ENCODE results near the gene MACROD2. TPM values are rescaled to one million over a fixed set of nuclear protein-coding genes. Genes with fewer than 3 reads are reported as not detected.

MACROD2 gene
- total RNA-seq, 4 donors from 2014 or later = 2.1 to 28.1 (median 12.6) TPM

DNA sequence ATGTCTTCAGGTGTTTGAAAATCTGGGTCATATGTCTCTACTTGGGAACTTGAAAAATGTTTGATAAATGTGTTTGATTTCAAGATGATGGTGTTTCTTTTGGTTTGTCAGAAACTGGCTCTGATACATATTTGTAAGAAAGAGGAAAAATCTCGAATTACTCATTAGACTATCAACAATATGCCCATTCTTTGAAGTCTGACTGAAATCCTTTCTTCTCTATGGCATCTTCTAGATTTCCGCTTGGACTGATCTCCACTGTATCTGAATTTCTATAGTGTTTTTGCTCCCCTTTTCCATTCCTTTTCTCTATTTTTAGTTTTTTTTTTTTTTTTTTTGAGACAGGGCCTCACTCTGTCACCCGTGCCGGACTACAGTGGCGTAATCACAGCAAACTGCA lies 1481.5 kb downstream of the MACROD2 start:
- H3K36me3 ChIP-seq = no peaks in the 10 kb centered on the region
- no peak overlapping the region for H3K4me3 ChIP-seq
- TF ChIP-seq, protein P1, sequence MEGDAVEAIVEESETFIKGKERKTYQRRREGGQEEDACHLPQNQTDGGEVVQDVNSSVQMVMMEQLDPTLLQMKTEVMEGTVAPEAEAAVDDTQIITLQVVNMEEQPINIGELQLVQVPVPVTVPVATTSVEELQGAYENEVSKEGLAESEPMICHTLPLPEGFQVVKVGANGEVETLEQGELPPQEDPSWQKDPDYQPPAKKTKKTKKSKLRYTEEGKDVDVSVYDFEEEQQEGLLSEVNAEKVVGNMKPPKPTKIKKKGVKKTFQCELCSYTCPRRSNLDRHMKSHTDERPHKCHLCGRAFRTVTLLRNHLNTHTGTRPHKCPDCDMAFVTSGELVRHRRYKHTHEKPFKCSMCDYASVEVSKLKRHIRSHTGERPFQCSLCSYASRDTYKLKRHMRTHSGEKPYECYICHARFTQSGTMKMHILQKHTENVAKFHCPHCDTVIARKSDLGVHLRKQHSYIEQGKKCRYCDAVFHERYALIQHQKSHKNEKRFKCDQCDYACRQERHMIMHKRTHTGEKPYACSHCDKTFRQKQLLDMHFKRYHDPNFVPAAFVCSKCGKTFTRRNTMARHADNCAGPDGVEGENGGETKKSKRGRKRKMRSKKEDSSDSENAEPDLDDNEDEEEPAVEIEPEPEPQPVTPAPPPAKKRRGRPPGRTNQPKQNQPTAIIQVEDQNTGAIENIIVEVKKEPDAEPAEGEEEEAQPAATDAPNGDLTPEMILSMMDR (IDR thresholded peaks at IDR 0.05) = no peak
- no peak for TF ChIP-seq POLR2A (IDR thresholded peaks at IDR 0.05)
- intact Hi-C loops (cut with DNase I; ENCODE audit: low total_unique reads) = no loop called here
- H3K27ac ChIP-seq = no peak overlapping the region
- H3K4me1 ChIP-seq = no peaks in the 10 kb centered on the region
- no peaks in the 10 kb centered on the region for H3K9me3 ChIP-seq
- no peak for DNase-seq
- no peaks in the 10 kb centered on the region for H3K27me3 ChIP-seq

DNA sequence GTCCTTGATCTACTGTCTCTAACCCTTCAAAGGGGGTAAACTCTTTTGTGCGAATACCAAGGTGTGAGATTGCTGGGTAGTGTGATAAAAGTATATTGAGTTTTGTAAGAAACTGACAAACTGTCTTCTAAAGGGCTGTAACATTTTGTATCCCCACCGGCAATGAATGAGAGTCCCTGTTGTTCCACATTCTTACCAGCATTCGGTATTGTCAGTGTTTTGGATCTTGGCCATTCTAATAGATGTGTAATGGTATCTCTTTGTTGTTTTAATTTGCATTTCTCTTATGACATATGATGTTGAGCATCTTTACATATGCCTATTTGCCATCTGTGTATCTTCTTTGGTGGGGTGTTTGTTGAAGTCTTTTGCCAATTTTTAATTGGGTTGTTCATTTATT lies 1487.2 kb downstream of the MACROD2 start:
- Histone ChIP-seq H3K27me3 (no peaks in the 10 kb centered on the region), H3K4me1 (no peaks in the 10 kb centered on the region), H3K4me3 (no peak overlapping the region), H3K27ac (no peak overlapping the region), H3K36me3 (no peaks in the 10 kb centered on the region), H3K9me3 (no peaks in the 10 kb centered on the region)
- no peak for DNase-seq
- intact Hi-C loops (cut with DNase I; ENCODE audit: low total_unique reads) = no loop called here
- TF ChIP-seq, protein P1 (IDR thresholded peaks at IDR 0.05) = no peak
- no peak for TF ChIP-seq POLR2A (IDR thresholded peaks at IDR 0.05)

DNA sequence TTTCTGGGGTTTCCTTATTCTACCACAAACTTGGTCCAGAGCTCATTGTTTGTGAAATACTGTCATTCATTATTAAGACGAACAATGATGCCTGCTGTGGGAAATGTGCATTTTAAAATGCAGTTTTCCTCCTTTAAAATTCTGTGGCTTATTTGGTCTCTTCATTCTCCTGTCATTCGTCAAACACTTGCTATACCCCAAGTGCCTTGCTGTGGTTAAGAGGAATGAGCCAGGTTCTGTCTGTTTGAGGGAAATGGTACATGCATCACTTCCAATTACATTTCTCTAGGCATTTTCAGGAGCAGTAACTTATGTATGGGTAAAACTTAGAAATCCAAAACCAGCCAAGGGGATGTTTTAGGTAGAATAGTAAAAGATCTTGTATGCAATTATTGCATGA lies 1490.2 kb downstream of the MACROD2 start:
- no peaks in the 10 kb centered on the region for H3K4me1 ChIP-seq

DNA sequence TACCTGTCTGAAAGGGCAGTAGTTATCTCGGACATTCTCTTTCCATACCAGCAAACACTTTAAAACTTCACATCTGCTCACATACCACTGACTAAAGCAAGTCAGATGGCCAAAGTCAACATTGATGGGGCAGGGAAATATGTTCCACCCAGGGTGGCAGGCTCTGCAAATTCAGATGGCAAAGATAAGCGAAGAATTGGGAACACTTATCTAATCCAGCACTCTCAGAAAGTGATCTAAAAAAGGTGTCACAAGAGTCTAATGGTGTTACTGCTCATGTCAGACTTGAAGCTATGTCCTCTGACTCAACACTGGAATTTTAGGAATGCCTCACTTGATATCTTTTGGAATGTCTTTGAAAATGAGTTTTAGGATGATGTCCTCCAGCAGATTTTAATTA lies 1491.7 kb downstream of the MACROD2 start:
- Histone ChIP-seq H3K36me3 (no peaks in the 10 kb centered on the region), H3K27me3 (no peaks in the 10 kb centered on the region), H3K9me3 (no peaks in the 10 kb centered on the region), H3K4me3 (no peak overlapping the region), H3K27ac (no peak overlapping the region), H3K4me1 (no peaks in the 10 kb centered on the region)
- TF ChIP-seq, protein P1 (IDR thresholded peaks at IDR 0.05) = no peak
- no peak for TF ChIP-seq POLR2A (IDR thresholded peaks at IDR 0.05)
- DNase-seq = no peak
- intact Hi-C loops (cut with DNase I; ENCODE audit: low total_unique reads) = no loop called here

More for the DNA sequence above, 1490.2 kb downstream of the MACROD2 start:
- H3K36me3 ChIP-seq = no peaks in the 10 kb centered on the region
- H3K4me3 ChIP-seq = no peak overlapping the region
- intact Hi-C loops (cut with DNase I; ENCODE audit: low total_unique reads) = no loop called here
- H3K27me3 ChIP-seq = no peaks in the 10 kb centered on the region
- TF ChIP-seq, protein P1 (IDR thresholded peaks at IDR 0.05) = no peak
- TF ChIP-seq POLR2A (IDR thresholded peaks at IDR 0.05) = no peak
- no peak for DNase-seq
- no peaks in the 10 kb centered on the region for H3K9me3 ChIP-seq
- H3K27ac ChIP-seq = no peak overlapping the region

DNA sequence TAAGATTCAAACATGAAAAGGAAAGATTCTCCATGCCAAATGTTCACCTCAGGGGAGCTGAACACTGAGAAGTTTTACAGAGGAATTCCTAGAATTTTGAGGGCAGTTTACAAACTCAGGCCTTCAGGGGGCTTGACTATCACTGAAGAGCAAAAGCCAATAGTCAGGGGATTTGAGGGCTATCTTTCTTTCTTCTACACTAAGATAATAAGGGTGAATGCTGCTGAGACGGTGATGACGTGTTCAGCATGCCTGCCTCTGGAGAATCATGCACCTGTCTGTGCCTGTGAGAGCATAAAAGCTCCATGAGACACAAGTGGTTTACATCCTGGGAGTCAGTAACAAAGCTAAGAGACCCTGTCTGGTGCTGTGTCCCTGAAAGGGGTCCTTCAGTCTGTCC lies 1492.4 kb downstream of the MACROD2 start:
- TF ChIP-seq POLR2A (IDR thresholded peaks at IDR 0.05) = no peak
- TF ChIP-seq, protein P1 (IDR thresholded peaks at IDR 0.05) = no peak
- no peak for DNase-seq
- no peaks in the 10 kb centered on the region for H3K9me3 ChIP-seq
- no peaks in the 10 kb centered on the region for H3K36me3 ChIP-seq
- intact Hi-C loops (cut with DNase I; ENCODE audit: low total_unique reads) = no loop called here
- H3K4me3 ChIP-seq = no peak overlapping the region
- H3K27me3 ChIP-seq = no peaks in the 10 kb centered on the region
- no peaks in the 10 kb centered on the region for H3K4me1 ChIP-seq
- H3K27ac ChIP-seq = no peak overlapping the region

All from uterus (tissue), 4 donors.